HG03432 (cell line): ENCODE measurements around the gene ERRFI1.

Experiments
- ATAC-seq: cut with Tn5 transposase; IDR thresholded peaks from one replicate; pipeline ENCODE4 v1.9.1; 2021; ENCODE audit warnings: mild to moderate bottlenecking, moderate library complexity; ENCODE audit not compliant: unreplicated experiment

The ERRFI1 gene

GRCh38 chr1:8004803-8005573 is 21.1 kb downstream of the ERRFI1 start:
- no peak for ATAC-seq

- ATAC-seq = no peak
Measured at GRCh38 chr1:8004113-8004802, 21.9 kb downstream of the ERRFI1 start.

DNA sequence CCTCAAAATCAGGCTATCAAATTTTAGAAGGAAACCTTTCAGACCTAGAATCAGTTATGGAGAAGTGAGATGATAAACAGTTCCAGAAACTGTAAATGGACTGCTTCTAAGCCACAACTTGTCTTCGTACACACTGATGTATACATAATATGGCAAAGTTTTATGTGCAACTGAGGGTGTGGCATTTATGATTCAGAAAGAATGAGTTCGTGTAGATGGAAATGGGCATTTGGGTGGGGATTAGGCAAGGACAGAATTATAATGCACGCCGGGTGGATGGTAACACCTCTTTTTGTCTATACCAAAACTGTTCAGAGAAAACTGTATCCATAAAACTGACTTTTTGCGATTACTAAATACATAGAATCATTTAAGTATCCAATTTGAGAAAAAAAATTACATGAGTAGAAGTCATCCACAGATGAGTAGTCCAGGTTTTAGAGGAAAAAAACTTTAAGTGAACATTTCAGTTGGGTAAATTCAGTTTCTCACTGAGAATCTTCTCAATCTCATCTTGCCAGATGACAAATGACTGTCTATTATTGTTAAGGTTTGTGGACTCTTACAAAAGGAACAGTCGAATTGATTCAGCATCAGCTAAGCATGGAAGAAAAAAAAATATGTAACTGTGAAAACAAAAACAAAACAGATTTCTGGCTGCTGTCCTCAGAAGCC is 22.5 kb downstream of the ERRFI1 start:
- no peak for ATAC-seq

GRCh38 chr1:8002921-8003320 is 23.2 kb downstream of the ERRFI1 start:
- ATAC-seq = no peak

- no peak for ATAC-seq
Measured at GRCh38 chr1:8002329-8002910, 23.7 kb downstream of the ERRFI1 start.

GRCh38 chr1:7995437-7995836 is 30.7 kb downstream of the ERRFI1 start:
- ATAC-seq = no peak

- no peak for ATAC-seq
Measured at GRCh38 chr1:7994827-7995226, 31.3 kb downstream of the ERRFI1 start.

- ATAC-seq = no peak
Measured at GRCh38 chr1:7993593-7994479, 32.3 kb downstream of the ERRFI1 start.

- no peak for ATAC-seq
Measured at GRCh38 chr1:7992885-7993284, 33.2 kb downstream of the ERRFI1 start.

- no peak for ATAC-seq
Measured at GRCh38 chr1:7991504-7992440, 34.3 kb downstream of the ERRFI1 start.

DNA sequence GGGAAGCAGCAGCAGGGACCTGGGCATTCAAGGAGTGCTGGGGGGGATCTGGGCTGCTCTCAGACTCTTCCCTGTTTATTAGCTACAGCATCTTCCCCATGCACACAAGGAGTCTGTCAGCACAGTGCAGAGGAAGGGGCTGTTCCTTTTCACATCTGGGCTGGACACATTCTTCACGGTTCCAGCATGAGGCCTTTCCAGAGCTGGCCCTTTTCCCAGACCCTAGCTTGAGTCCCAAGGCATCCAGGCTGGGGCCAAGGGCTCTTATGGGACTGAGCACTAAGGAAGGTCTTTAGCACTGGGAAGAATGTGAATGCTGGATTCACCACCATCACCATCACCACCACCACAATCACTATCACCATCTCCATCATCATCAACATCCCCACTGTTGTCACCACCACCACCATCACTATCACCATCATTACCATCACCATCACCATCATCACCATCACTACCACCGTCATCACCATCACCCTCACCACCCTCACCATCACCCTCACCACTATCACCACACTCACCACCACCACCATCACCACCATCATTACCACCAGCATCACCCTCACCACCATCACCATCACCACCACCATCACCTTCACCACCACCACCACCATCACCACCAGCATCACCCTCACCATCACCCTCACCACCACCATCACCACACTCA is 36.2 kb downstream of the ERRFI1 start:
- ATAC-seq = no peak

GRCh38 chr1:7988576-7988975 is 37.5 kb downstream of the ERRFI1 start:
- no peak for ATAC-seq

GRCh38 chr1:7987528-7987927 is 38.6 kb downstream of the ERRFI1 start:
- no peak for ATAC-seq

GRCh38 chr1:7985851-7986612 is 40.1 kb downstream of the ERRFI1 start:
- ATAC-seq = no peak

DNA sequence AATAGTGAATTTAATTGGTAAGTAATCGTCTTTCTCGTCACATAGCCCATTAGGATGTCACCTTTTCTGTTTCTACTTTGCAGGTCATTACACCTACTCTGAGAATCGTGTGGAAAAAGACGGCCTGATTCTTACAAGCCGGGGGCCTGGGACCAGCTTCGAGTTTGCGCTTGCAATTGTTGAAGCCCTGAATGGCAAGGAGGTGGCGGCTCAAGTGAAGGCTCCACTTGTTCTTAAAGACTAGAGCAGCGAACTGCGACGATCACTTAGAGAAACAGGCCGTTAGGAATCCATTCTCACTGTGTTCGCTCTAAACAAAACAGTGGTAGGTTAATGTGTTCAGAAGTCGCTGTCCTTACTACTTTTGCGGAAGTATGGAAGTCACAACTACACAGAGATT is 41.3 kb downstream of the ERRFI1 start:
- ATAC-seq = no peak

- ATAC-seq = no peak
Measured at GRCh38 chr1:7983086-7983778, 42.9 kb downstream of the ERRFI1 start.

- ATAC-seq = no peak
Measured at GRCh38 chr1:7980984-7981383, 45.1 kb downstream of the ERRFI1 start.
